Muscle of leg (tissue), 11 donors: ENCODE results near the gene FYB1. TPM values are rescaled to one million over a fixed set of nuclear protein-coding genes. Genes with fewer than 3 reads are reported as not detected.

Source experiments
- DNase-seq: peaks from one replicate; pipeline ENCODE4 v3.0.0; 2013
- H3K27ac ChIP-seq: one replicate; pipeline ENCODE4 v1.5.1; 2013; ENCODE audit warnings: mild to moderate bottlenecking, low read length, control low read depth
- H3K27me3 ChIP-seq: one replicate; pipeline ENCODE4 v1.6.1; 2013; ENCODE audit warnings: low read length; ENCODE audit not compliant: control insufficient read depth, insufficient read depth
- H3K36me3 ChIP-seq: one replicate; pipeline ENCODE4 v1.6.1; 2013; ENCODE audit warnings: low read length; ENCODE audit not compliant: control insufficient read depth, insufficient read depth
- H3K4me1 ChIP-seq: one replicate; pipeline ENCODE4 v1.6.1; 2013; ENCODE audit warnings: low read length; ENCODE audit not compliant: control insufficient read depth, insufficient read depth
- H3K4me3 ChIP-seq: one replicate; pipeline ENCODE4 v1.5.1; 2013; ENCODE audit warnings: low read length, control low read depth
- H3K9me3 ChIP-seq: replicated peaks from 2 replicates; pipeline ENCODE4 v1.6.1; 2013; ENCODE audit warnings: low read depth, low read length; ENCODE audit not compliant: control insufficient read depth
- WGBS: methylation state at CpG from one replicate; pipeline ENCODE4 v1.1.5; 2013; ENCODE audit warnings: missing lambda C conversion rate; ENCODE audit not compliant: insufficient coverage; 5-methylcytosine and 5-hydroxymethylcytosine counted together
- polyA plus RNA-seq, 8 donors: library from polyadenylated mRNA; unstranded; fragments of 120-200 nt; gene quantifications; one replicate each; pipeline versions ENCODE4 v1.2.1 to v1.2.3, GENCODE V29; 2013; ENCODE audit warnings: inconsistent platforms in 1 of 8, low replicate concordance in 1 of 8; ENCODE audit not compliant: insufficient read length in 8 of 8, insufficient read depth in 1 of 8
- total RNA-seq: library from RNA; stranded (reverse); fragments of 120-200 nt; gene quantifications from one replicate; pipeline ENCODE4 v1.2.4, GENCODE V29; 2013

FYB1 gene
- total and polyA plus RNA-seq, 9 donors: 1.4 to 3.0 (median 1.9) TPM

GRCh38 chr5:39143151-39143860, 76.1 kb downstream of the FYB1 start:
- Histone ChIP-seq H3K4me3 (no peak overlapping the region), H3K27ac (no peak overlapping the region), H3K4me1 (no peaks in the 10 kb centered on the region), H3K36me3 (no peaks in the 10 kb centered on the region), H3K9me3 (no peaks in the 10 kb centered on the region), H3K27me3 (no peaks in the 10 kb centered on the region)
- DNase-seq: no peak
- 92% methylated on average over 1 of the region's 3 CpGs for WGBS

DNA sequence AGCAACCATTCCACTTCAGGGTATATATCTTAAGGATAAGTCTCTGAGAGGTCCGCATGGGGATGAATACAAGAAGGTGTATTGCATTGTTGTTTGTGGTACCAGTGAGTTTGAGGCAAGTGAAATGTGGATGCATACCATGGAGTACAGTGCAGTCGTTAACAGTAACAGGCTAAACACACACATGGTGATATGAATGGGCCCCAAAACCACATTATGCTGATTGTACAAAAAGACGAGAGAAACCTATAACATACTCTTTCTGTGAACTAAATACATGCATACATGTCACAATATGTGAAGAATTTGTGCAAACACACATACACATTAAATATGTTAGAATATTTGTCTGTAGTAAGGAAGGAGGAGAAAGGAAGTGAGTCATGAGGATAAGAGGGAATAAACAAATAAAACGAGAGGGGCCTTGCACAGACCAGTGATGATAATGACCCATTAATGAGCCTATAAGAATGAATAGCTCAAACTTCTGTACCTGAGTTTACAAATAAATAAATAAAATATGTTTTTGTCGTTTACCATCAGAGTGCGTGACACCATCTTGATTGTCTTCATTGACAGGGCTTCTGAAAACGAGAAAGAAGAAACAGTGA, 78.7 kb downstream of the FYB1 start:
- H3K27ac ChIP-seq: no peak overlapping the region
- WGBS: no CpG with 5 or more reads among the region's 7 CpGs

GRCh38 chr5:39138892-39139291, 80.5 kb downstream of the FYB1 start:
- H3K4me3 ChIP-seq: no peak overlapping the region
- no peaks in the 10 kb centered on the region for H3K4me1 ChIP-seq
- no peaks in the 10 kb centered on the region for H3K36me3 ChIP-seq
- WGBS: no CpG with 5 or more reads among the region's 2 CpGs
- H3K9me3 ChIP-seq: no peaks in the 10 kb centered on the region
- DNase-seq: no peak
- H3K27me3 ChIP-seq: no peaks in the 10 kb centered on the region
- H3K27ac ChIP-seq: no peak overlapping the region

More for the DNA sequence above, 78.7 kb downstream of the FYB1 start:
- Histone ChIP-seq H3K27me3 (no peaks in the 10 kb centered on the region), H3K36me3 (no peaks in the 10 kb centered on the region), H3K9me3 (no peaks in the 10 kb centered on the region), H3K4me3 (no peak overlapping the region), H3K4me1 (no peaks in the 10 kb centered on the region)
- DNase-seq: no peak

DNA sequence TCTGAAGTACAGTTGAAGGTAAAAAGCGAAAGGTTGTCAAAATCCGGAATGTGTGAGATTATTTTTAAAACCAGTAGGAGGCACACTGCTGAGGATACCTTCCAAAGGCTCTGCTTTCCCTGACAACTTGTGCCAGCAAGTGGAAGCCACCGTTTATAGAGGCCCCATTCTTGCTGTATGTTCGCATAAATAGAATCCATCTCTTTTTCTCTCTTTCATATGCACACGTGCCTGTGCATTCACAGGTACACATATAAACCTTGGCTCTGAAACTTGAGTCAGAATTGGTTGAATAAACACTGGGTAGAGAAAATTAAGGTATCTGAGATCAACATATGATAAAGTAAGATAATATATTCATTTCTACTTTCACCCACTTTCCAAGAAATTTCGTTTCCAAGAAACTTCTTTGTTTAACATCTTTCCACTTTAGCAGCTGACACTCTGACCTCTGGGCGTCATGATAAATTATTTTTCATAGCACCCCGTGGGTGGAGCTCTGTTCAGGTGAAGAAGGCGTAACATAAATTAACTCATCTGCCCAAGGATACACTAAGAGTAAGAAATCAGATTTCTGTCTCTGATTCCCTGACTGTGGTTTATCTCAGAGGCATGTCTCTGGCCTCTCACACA, 81.4 kb downstream of the FYB1 start:
- no peaks in the 10 kb centered on the region for H3K4me1 ChIP-seq
- no peak overlapping the region for H3K27ac ChIP-seq
- H3K27me3 ChIP-seq: no peaks in the 10 kb centered on the region
- H3K36me3 ChIP-seq: no peaks in the 10 kb centered on the region
- H3K4me3 ChIP-seq: no peak overlapping the region
- 46% methylated on average over 3 of the region's 9 CpGs for WGBS
- no peaks in the 10 kb centered on the region for H3K9me3 ChIP-seq
- no peak for DNase-seq

DNA sequence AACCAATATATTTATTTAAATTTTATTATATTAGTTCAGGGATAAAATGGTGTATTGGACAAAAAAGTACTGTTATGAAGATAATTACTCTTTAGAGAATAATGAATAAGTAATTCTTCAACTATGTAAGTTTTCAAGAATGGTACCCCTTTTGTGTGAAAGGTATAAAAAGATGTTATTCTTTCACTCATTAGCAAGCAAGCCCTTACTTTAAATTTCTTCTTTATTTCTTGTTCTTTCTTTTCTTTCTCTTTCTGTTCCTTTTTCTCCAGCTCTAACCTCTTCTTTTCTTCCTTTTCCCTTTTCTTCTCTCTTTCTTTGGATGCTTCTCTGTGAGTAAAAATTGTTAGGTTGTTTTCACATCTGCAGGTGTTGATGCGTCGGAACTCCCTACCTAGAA, 82.0 kb downstream of the FYB1 start:
- Histone ChIP-seq H3K27me3 (no peaks in the 10 kb centered on the region), H3K4me3 (no peak overlapping the region), H3K27ac (no peak overlapping the region), H3K36me3 (no peaks in the 10 kb centered on the region), H3K4me1 (no peaks in the 10 kb centered on the region), H3K9me3 (no peaks in the 10 kb centered on the region)
- no peak for DNase-seq
- WGBS: no CpG with 5 or more reads among the region's 2 CpGs

DNA sequence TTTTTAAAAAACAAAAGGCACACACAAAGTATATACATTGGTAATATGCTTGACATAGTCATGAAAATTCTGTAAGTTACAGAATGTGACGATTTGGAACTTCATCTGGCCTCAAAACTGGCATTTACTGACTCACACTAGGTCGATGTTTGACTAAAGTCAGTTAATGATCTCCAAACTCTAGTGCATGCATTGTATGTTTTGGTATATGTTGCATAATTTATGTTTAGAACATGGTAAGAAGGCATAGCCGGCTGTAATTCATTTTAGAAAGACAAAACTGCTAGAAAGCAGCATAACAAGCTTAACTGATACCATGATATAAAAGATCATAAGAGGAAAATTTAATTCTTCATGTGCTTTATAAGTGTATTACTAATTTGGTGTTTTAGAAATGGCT, 86.6 kb downstream of the FYB1 start:
- Histone ChIP-seq H3K4me1 (no peaks in the 10 kb centered on the region), H3K9me3 (no peaks in the 10 kb centered on the region), H3K36me3 (no peaks in the 10 kb centered on the region), H3K4me3 (no peak overlapping the region), H3K27me3 (no peaks in the 10 kb centered on the region), H3K27ac (no peak overlapping the region)
- no CpG with 5 or more reads among the region's 3 CpGs for WGBS
- DNase-seq: no peak

DNA sequence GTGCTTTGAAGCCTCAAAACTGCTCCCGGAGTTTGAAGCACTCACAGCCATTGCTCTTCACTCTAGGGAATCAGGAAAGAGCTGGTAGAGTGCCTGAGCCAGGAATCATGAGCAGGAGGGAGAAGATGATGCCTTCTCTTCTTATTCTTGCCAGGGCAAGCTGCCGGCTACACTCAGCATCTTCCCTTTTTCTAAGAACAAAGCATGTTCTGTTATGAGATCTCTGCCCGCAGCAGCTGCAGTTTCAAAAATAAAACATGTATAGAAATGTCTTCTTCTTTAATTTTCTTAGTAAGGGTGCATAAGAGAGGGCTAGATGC, 87.3 kb downstream of the FYB1 start:
- Histone ChIP-seq H3K4me3 (no peak overlapping the region), H3K4me1 (no peaks in the 10 kb centered on the region), H3K36me3 (no peaks in the 10 kb centered on the region), H3K27ac (no peak overlapping the region), H3K9me3 (no peaks in the 10 kb centered on the region), H3K27me3 (no peaks in the 10 kb centered on the region)
- no CpG with 5 or more reads among the region's 3 CpGs for WGBS
- DNase-seq: no peak

DNA sequence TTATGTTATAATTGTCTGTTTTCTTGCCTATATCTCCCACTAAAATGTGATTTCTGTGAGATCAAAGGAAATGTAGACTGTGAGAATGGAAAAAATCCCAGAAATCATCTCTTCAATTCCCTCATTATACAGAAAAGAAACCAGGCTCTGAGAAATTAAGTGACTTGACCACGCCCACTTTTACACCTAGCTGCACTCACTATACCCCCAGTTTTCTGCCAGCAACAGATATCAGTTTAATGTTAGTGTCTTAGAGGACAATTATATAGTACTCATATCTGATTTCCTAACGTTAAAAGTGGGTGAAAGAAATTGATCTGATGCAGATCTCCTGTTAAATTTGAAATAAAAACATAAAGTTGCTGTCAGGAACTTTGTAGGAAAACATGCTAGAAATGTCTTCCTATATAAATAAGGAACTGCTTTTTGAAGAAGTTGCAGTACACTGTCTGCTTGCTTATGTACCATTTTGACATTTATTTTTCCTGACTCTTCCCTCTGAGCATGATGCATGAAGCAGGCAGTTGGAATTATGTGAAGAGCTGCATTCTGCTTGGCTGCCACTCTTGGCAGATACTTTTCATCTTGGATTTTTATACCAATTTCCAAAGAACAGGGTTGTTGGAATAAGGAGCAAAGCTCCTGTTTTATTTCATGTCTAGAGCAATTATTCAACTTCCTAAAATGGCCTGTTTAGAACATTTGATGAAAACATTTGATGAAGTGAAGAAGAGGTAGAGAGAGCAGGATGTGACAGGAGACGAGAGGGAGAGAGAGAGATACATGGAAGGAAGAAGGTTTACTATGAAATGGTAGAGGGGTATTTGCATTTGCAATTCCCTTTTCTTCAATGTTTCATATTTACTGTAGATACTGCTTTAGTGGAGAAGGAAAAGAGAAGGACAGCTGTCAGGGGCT, 87.9 kb downstream of the FYB1 start:
- no CpG with 5 or more reads among the region's 3 CpGs for WGBS
- Histone ChIP-seq H3K36me3 (no peaks in the 10 kb centered on the region), H3K9me3 (no peaks in the 10 kb centered on the region), H3K4me1 (no peaks in the 10 kb centered on the region), H3K27me3 (no peaks in the 10 kb centered on the region), H3K4me3 (no peak overlapping the region), H3K27ac (no peak overlapping the region)
- peak; percentile 25 for DNase-seq

DNA sequence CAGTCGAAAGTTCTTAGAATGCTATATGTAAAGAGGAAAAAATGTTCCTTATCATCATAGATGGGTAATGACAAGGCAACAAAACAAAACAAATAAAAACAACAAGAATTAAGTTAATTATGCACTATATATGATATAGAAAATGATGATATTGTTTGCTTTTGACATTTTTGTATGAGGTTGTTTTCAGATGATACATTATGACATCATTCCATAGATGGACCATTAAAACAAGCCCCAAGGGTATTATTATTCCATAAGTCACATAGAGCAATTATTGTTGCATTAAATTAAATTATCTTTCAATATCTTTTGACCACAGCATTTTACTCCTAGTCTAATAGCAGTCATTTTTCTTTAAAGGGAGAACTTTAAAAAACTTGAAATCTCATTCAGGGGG, 88.6 kb downstream of the FYB1 start:
- H3K9me3 ChIP-seq: no peaks in the 10 kb centered on the region
- no peaks in the 10 kb centered on the region for H3K36me3 ChIP-seq

DNA sequence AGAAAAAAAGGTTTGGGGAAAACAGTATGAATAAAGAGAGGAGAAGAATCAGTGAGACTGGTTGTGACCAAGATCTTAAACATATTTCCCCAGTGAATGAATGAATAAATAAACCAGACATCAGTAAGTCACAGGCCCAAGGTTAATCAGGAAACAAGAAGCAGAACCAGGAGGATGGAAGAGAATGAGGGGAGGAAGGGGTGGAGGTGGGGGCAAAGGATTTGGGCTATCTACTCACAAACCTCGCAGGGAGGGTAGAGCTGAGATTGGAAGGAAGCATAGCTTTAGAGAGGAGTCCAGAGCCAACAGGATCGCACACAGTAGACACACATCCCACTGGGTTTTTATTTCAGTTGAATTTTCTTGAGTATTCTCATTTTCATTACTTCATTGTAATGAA, 97.4 kb downstream of the FYB1 start:
- Histone ChIP-seq H3K27me3 (no peaks in the 10 kb centered on the region), H3K4me3 (no peak overlapping the region), H3K27ac (no peak overlapping the region), H3K36me3 (no peaks in the 10 kb centered on the region), H3K4me1 (no peaks in the 10 kb centered on the region), H3K9me3 (no peaks in the 10 kb centered on the region)
- DNase-seq: no peak
- no CpG with 5 or more reads among the region's 2 CpGs for WGBS

More for the DNA sequence above, 88.6 kb downstream of the FYB1 start:
- H3K4me3 ChIP-seq: no peak overlapping the region
- H3K27me3 ChIP-seq: no peaks in the 10 kb centered on the region
- H3K27ac ChIP-seq: no peak overlapping the region
- H3K4me1 ChIP-seq: no peaks in the 10 kb centered on the region
- WGBS: no CpG with 5 or more reads among the region's 1 CpG
- no peak for DNase-seq
